Left cardiac atrium (tissue), 4 donors: ENCODE results near the gene PLCL1. TPM values are rescaled to one million over a fixed set of nuclear protein-coding genes. Genes with fewer than 3 reads are reported as not detected.
"Not testable (repeated sequence)": the region's sequence is repeated elsewhere in the genome, so short reads cannot be mapped to it uniquely, and the experiment has no call there.

Source experiments
- ATAC-seq, 2 donors: fragments of 200-7000 bp; cut with Tn5 transposase; one replicate each; pipeline ENCODE4 v1.9.1; 2020; ENCODE audit warnings: mild to moderate bottlenecking in 2 of 2, moderate library complexity in 2 of 2
- DNase-seq: peaks from one replicate; pipeline ENCODE4 v3.0.0-alpha.2; 2020
- intact Hi-C, 2 donors: fragments of 100-400 bp; cut with DNase I; formaldehyde crosslinking; loops; one replicate each; pipeline versions ENCODE4 v1.14.1 to v1.15.1; 2022 to 2023
- total RNA-seq, 2 donors: library from RNA; stranded (reverse); fragmentation: NEBNext Ultra II Directional; extraction: Animal tissue kit (Norgen Biotek cat#: 25700); gene quantifications; one replicate each; pipeline ENCODE4 v1.2.1, GENCODE V29; 2021
- donor health status: DM: no; HTN: yes; CAD: no.
- donor health status: DM: no; HTN: yes; CAD: no; lungs with severe emphysema.
- donor health status: DM: yes; HTN: yes; CAD: no.
- donor health status: Dilated cardiomyopathy.

PLCL1 gene
- total RNA-seq, 2 donors from 2014 or later = 17.7 to 19.1 TPM

DNA sequence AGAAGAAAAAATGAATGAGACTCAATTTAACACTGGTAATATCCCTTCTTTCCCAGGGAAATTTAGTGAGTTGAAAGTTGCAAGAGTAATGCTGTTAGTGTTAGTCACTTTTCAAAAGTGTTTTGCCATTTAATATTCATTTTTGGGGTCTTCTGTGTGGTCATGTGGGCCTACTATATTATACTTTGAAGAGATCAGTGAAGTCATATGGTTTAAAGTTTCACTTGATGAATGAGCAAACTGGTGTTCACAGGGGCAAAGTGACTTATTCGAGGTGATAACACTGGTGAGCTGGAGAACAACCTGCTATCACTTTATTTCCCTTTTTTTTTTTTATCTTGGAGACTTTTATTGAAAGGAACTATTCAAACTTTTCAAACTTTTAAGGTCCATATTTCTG is 196.0 kb downstream of the PLCL1 start:
- ATAC-seq (no peak), DNase-seq (no peak)
- intact Hi-C loops = no loop called here

DNA sequence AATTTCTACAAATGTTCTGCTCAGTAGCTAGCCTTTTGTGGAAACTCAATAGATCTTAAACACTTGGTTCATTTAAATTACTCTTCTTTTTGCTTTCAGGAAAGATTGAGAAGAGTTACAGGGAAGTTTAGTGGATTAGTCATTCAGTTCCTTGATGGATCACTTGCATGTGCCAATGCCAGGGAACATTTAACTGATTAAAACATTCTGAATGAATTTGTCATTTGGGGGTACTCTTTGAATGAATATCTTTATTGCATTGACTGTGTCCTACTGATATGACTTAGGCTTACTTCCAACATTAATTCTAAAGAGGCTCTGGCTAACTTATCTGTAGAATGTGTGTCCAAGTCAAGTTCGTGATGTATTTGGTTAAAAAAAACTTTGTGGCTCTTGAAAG is 199.8 kb downstream of the PLCL1 start:
- no peak for DNase-seq
- no peak for ATAC-seq
- intact Hi-C loops = no loop called here

DNA sequence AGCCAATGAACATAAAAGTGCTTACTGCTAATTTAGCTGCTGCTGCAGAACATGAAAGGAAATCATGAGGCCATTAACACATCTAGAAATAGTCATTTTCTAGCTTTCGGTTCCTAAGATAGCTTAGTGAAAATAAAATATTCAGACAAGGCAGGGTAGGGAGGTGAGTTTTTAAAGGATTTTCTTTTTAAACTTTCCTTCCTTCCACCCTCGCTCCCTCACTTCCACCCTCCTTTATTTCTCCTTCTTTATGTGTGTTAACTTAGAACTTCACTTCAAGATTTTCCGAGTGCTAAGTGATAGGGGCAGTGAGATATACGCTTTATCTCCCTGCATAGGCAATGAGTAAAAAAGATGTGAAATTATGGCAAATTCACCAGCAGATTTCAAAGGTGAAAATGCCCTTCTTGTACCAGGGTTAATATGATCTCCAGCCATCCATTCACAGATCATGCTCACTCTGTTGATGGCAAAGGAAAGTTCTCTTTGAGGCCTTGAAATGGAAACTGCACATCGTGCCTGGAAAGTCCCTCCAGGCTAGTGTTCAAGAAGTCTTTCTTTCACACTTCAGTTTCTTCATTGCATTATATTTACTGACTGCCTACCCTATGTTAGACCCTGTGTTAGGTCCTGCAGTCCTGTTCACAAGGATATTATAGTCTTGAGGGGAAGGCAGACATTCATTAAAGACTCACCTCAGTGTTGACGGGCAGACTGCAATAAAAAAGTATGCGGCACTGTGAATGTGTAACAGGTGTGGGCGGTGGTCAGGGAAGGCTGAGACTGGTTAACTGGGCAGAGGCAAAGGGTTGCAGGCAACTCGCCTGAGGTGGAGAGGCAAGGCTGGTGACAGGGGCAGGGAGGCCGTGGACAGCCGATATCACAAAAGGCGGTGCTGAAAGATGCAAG is 200.8 kb downstream of the PLCL1 start:
- ATAC-seq = no peak
- no peak for DNase-seq
- intact Hi-C loops = no loop called here

GRCh38 chr2:198006733-198007132 is 202.3 kb downstream of the PLCL1 start:
- ATAC-seq (no peak), DNase-seq (no peak)
- intact Hi-C loops = no loop called here

GRCh38 chr2:198008230-198008629 is 203.8 kb downstream of the PLCL1 start:
- DNase-seq = no peak
- intact Hi-C loops = no loop called here
- no peak for ATAC-seq

- intact Hi-C loops = no loop called here
- ATAC-seq (no peak), DNase-seq (no peak)
These were observed 207.6 kb downstream of the PLCL1 start for GRCh38 chr2:198012025-198012424.

DNA sequence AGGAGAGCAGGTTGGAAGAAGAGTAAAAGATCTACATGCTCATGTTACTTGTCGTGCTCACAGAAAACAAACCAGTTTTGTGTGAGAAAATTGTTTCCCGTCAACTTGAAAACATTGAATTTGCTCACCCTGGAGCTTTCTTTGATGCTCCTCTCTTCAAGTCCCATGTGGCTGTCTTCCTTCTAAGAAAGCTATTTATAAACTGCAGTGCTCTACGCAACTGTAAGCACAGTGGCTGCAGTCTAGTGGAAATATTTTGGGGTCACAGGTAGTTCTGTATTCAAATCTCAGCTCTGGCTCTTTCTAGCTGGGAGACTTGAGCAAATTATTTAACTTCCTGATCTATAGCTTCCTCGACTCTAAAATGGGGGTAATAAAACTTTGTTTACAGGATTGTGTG is 211.8 kb downstream of the PLCL1 start:
- no peak for ATAC-seq
- intact Hi-C loops = no loop called here
- DNase-seq = no peak

- ATAC-seq (no peak), DNase-seq (no peak)
- intact Hi-C loops = no loop called here
These were observed 212.7 kb downstream of the PLCL1 start for GRCh38 chr2:198017068-198017467.

- DNase-seq (no peak), ATAC-seq (no peak)
- intact Hi-C loops = no loop called here
These were observed 224.6 kb downstream of the PLCL1 start for GRCh38 chr2:198028955-198029354.

DNA sequence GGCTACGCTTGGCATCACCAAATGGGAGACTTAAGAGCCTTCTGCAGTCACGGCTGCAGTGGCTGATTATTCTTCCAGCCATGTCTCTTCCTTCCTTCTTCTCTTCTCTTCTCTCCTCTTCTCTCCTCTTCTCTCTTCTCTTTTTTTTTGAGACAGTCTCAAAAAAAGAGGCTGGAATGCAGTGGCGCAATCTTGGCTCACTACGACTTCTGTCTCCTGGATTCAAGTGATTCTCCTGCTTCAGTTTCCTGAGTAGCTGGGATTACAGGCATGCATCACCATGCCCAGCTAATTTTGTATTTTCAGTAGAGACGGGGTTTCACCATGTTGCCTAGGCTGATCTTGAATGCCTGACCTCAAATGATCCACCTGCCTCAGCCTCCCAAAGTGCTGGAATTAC is 225.2 kb downstream of the PLCL1 start:
- ATAC-seq, DNase-seq, intact Hi-C loops: not testable (repeated sequence)

DNA sequence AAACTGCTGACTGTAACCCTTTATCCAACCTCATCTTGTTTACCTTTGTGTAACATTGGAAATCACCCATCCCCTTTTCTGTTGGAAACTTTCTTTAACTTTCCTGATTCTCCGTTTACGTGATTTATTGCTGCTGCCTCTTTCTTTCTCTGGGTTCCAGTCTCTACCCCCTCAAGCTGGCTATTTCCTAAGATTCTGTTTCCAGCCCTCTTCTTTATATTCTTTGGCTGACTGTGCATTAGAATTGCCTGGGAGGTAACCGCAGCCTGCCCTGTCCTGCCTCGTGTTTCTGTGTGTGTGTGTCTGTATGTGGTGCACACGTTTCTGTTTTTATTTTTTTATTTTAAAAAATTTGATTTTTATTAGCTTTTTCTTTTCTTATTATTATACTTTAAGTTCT is 229.2 kb downstream of the PLCL1 start:
- DNase-seq = no peak
- intact Hi-C loops = no loop called here
- no peak for ATAC-seq

DNA sequence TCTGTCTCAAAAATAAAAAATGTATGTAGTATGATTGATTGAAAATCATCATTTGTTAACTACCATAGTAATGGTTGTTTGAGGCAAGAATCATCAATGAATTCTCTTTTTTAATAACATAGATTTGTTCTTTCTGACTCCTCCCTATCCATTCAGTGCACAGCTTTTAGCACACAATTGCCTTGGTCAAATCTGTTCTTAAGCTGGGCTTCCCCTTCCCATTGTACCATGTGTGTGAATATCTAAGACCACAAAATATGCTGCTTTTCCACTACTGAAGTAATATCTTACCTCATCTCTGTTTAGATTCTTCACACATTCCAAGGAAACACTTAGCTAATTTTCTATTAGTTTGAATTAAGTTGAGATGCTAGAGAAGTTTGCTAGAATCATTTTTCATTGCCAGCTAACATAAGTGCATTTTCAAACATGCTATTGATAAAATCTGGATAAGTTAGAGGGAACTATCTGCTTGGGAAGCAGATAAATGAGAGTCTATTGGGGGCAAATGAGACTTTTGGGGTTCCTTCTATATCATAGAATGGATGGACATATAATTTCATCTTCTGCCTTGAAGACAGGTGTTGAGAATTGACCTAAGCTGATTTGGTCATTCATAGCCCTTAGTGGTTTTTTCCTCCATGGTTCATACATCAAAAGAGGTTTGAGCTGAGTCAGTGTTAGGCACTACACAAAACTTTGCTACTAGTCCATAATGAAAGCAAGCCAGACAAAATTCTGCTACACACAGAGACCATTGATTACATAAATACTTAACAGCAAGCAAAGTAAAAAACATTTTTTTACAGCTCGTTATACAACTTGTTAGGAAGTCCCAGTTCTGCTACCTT is 231.9 kb downstream of the PLCL1 start:
- intact Hi-C loops = no loop called here
- ATAC-seq = no peak
- DNase-seq = no peak

- intact Hi-C loops = no loop called here
- DNase-seq (no peak), ATAC-seq (no peak)
These were observed 236.4 kb downstream of the PLCL1 start for GRCh38 chr2:198040835-198041234.

DNA sequence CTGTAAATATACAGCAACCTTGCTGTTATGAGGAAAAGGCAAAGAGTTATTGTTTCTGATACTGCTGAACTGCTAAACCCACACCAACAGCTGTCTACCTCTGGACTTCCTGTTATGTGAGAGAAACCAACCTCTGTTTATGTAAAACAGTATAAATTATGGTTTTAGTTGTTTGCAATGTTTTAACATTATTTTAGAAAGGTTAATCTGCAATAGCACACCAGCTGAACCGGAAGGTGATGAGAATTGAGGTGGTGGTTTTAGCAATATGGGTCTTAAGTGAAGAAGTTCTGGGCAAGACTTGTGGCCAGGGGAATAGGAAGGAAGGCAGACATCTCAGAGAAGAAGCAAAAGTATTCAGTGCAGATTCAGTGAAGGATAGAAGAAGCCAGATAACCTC is 237.8 kb downstream of the PLCL1 start:
- DNase-seq = no peak
- intact Hi-C loops = no loop called here
- no peak for ATAC-seq

- intact Hi-C loops = no loop called here
- ATAC-seq = no peak
These were observed 240.4 kb downstream of the PLCL1 start for GRCh38 chr2:198044777-198045176.

DNA sequence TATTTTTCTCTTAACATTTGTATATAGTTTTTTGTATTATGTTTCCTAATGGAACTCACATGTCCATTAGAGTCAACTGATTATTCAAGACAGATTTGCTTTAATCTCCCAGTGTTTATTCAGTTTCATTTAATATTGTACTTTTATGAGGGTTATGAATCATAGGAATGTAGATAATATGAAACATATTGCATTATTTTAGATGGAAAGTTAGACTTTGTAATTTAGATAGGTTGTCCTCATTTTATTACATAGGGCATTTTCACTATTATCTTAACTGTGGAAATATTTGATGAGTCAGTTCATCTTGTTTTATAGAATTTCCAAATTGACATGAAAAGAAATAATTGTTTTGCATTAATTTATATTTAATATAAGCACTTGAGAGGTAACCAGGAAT is 240.8 kb downstream of the PLCL1 start:
- intact Hi-C loops = no loop called here
- DNase-seq = no peak
- ATAC-seq = no peak

More at GRCh38 chr2:198044777-198045176, 240.4 kb downstream of the PLCL1 start:
- DNase-seq = no peak

GRCh38 chr2:198052741-198053140 is 248.3 kb downstream of the PLCL1 start:
- ATAC-seq (no peak), DNase-seq (no peak)
- intact Hi-C loops = no loop called here

- intact Hi-C loops = no loop called here
- ATAC-seq = no peak
- no peak for DNase-seq
These were observed 248.8 kb downstream of the PLCL1 start for GRCh38 chr2:198053148-198053547.

DNA sequence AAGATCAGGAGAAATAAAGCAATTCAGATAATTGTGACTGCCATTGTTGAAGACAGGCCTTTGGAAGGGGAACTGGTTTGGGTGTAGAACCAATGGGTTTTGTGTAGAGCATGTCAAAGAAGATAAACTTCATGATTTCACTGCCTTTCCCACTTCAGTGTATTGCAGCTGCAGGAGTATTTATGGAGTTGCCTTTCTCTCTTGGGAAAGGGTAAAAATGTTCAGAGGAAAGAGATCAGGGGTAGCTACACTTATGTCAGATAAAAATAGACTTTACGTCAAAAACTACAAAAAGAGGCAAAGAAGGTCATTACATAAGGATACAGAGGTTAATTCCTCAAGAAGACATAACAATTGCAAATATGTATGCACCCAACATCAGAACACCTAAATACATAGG is 249.4 kb downstream of the PLCL1 start:
- intact Hi-C loops = loop anchor here in 1 of 2 donors (1.0 kb wide), 1 partner anchor 250 kb away; no protein-coding TSS in a partner anchor
- no peak for ATAC-seq
- DNase-seq = no peak

- peak; percentile 27 for DNase-seq
These were observed 249.9 kb downstream of the PLCL1 start for GRCh38 chr2:198054299-198054698.

More at GRCh38 chr2:198054299-198054698, 249.9 kb downstream of the PLCL1 start:
- peak; percentile 63 to 72 for ATAC-seq
- intact Hi-C loops = loop anchor here in 1 of 2 donors (1.0 kb wide), 1 partner anchor 251 kb away; no protein-coding TSS in a partner anchor
